ENCODE data around the gene SLC16A4.
A peak's percentile ranks its signal among the peaks of the same experiment; 100 is the strongest.

- TF ChIP-seq CTCF (IDR thresholded peaks at IDR 0.05; ENCODE audit: low read length), result peak; percentile 33
- TF ChIP-seq EZH2 (optimal IDR thresholded peaks at IDR 0.05; ENCODE audit: low read depth, low read length), result no peak
Observed at GRCh38 chr1:110338309-110338885, 52.4 kb downstream of the SLC16A4 start.
